K562 (cell line): ENCODE measurements around the gene CD300A. TPM values are rescaled to one million over a fixed set of nuclear protein-coding genes. Genes with fewer than 3 reads are reported as not detected.

Experiments used
- CHCHD3 ChIP-seq: fragments of 250-450 bp; sonication (Bioruptor Pico); IDR thresholded peaks from 2 replicates; pipeline ENCODE4 v2.1.2; 2022; ENCODE audit warnings: mild to moderate bottlenecking
- EP300 ChIP-seq: IDR thresholded peaks from 2 replicates; pipeline ENCODE4 v1.6.1; 2012; ENCODE audit warnings: low read length, improper control_type of control experiment
- JUNB ChIP-seq: fragments of 450-650 bp; formaldehyde crosslinking; conservative IDR thresholded peaks from 2 replicates; pipeline ENCODE4 v1.4.0; 2020; ENCODE audit warnings: mild to moderate bottlenecking
- KDM5B ChIP-seq: fragments of 200-600 bp; sonication (generic); IDR thresholded peaks from 2 replicates; pipeline ENCODE4 v1.6.1; 2012; ENCODE audit warnings: low read depth, mild to moderate bottlenecking, moderate library complexity, low read length, control low read depth, inconsistent platforms; ENCODE audit not compliant: insufficient replicate concordance
- POLR2A ChIP-seq: fragments of 450-650 bp; conservative IDR thresholded peaks from 2 replicates; pipeline ENCODE4 v1.6.1; 2016
- PRMT5 ChIP-seq: sonication (generic); formaldehyde crosslinking; IDR thresholded peaks from 2 replicates; pipeline ENCODE4 v1.5.0; 2020; ENCODE audit warnings: missing genetic modification reagents
- RBFOX2 ChIP-seq: fragments of 200-400 bp; formaldehyde crosslinking; IDR thresholded peaks from 2 replicates; pipeline ENCODE4 v1.6.1; 2017; ENCODE audit warnings: low read depth, mild to moderate bottlenecking, low read length, moderate library complexity
- RFX1 ChIP-seq: fragments of 450-650 bp; IDR thresholded peaks from 2 replicates; pipeline ENCODE4 v1.6.1; 2016; ENCODE audit warnings: mild to moderate bottlenecking, moderate library complexity
- SNAPC5 ChIP-seq: fragments of 250-450 bp; sonication (Bioruptor Pico); IDR thresholded peaks from 2 replicates; pipeline ENCODE4 v1.8.0; 2021; ENCODE audit warnings: moderate library complexity, mild to moderate bottlenecking, inconsistent platforms
- THRB ChIP-seq: fragments of 450-650 bp; formaldehyde crosslinking; conservative IDR thresholded peaks from 2 replicates; pipeline ENCODE4 v1.4.0; 2022; ENCODE audit warnings: mild to moderate bottlenecking, missing genetic modification characterization
- UBTF ChIP-seq, 2 experiments: IDR thresholded peaks; 2 replicates each; pipeline ENCODE4 v1.6.1; 2012; ENCODE audit warnings: improper control_type of control experiment in 2 of 2, low read depth in 2 of 2, low read length in 2 of 2, borderline replicate concordance in 1 of 2
- ZNF175 ChIP-seq: fragments of 200-800 bp; sonication (Bioruptor generic); IDR thresholded peaks from 2 replicates; pipeline ENCODE4 v1.6.1; 2016; ENCODE audit warnings: low read depth, mild to moderate bottlenecking, missing genetic modification characterization, missing compliant biosample characterization
- ZNF280B ChIP-seq: fragments of 250-450 bp; sonication (Bioruptor Pico); IDR thresholded peaks from 2 replicates; pipeline ENCODE4 v1.5.1; 2021; ENCODE audit warnings: mild to moderate bottlenecking
- polyA plus RNA-seq, 8 experiments: library from polyadenylated mRNA; depleted of rRNA in 4 of 8; stranded (reverse) in 5 of 8; unstranded in 3 of 8; fragments of >200 nt; fragmentation: Nextera tagmentation in 2 of 8; fragmentation: Illumina TruSeq in 1 of 8; extraction: Ambion mirVana in 2 of 8; extraction: Trizol in 1 of 8; gene quantifications; 2 replicates each; pipeline versions ENCODE4 v1.2.1 to v1.2.3, GENCODE V29; 2011 to 2014; ENCODE audit warnings: inconsistent platforms in 1 of 8, missing spikeins in 1 of 8
- total RNA-seq, 7 experiments: library from RNA; depleted of rRNA in 6 of 7; stranded (reverse); fragments of >200 nt in 6 of 7; fragmentation: Illumina TruSeq in 2 of 7; extraction: Trizol in 2 of 7; gene quantifications; 2 replicates each; pipeline versions ENCODE4 v1.2.1 to v1.2.3, GENCODE V29; 2011 to 2021; ENCODE audit warnings: low replicate concordance in 1 of 7
- TF ChIP-seq, protein P1 (sequence below): sonication (generic); formaldehyde crosslinking; IDR thresholded peaks from 2 replicates; pipeline ENCODE4 v1.8.1; 2023; ENCODE audit warnings: mild to moderate bottlenecking, missing genetic modification reagents, moderate library complexity
- TF ChIP-seq, protein P2 (sequence below): sonication (generic); formaldehyde crosslinking; IDR thresholded peaks from 2 replicates; pipeline ENCODE4 v1.8.0; 2022; ENCODE audit warnings: mild to moderate bottlenecking, missing genetic modification reagents, borderline replicate concordance
- TF ChIP-seq, protein P3 (sequence below): IDR thresholded peaks from 2 replicates; pipeline ENCODE4 v1.6.1; 2014; ENCODE audit warnings: antibody characterized with exemption

Gene CD300A
- total and polyA plus RNA-seq, 9 of the 15 experiments (the other 6 are each of a cell fraction or from before 2014, with no cell fraction given), result 0.21 to 1.7 (median 0.41) TPM; not detected in 1

DNA sequence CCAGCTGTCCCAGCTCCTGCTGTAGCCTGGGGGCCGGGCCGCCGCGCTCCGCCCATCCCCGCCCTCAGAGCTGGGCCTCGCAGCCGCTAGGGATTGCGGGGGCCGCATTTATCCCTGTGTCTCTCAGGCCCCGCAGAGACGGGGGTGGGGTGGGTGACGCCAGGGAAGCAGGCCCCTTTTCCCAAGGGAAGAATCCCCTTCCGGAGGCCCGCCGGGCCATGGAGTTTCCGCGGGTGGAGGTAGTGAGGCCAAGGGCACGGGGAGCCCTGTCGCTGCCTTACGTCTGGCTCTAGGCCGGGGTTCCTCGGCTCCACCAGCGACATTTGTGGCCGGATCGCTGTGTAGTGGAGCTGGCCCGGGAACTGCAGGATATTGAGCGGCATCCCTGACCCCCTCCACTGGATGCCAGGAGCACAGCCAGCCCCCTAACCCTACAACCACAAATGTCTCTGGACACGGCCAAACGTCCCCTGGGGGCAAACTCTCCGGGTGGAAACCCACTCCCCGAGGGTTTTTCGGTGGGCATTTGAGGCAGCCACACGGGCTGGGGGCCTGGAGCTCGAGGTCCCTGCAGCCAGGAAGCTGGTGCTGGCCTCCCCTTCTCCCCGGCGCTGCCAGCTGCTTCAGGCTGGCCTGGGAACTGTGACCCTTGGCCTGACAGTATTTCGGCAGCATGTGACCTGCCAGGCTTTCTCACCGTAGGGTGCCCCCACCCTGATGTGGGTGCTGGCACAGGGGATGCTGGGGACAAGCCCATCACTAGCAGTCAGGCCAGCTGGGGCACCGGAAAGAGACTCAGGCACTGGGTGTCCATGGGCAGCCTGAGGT lies 12.0 kb upstream of the CD300A start (continued):
- no peak for TF ChIP-seq RFX1
- TF ChIP-seq, protein P1, sequence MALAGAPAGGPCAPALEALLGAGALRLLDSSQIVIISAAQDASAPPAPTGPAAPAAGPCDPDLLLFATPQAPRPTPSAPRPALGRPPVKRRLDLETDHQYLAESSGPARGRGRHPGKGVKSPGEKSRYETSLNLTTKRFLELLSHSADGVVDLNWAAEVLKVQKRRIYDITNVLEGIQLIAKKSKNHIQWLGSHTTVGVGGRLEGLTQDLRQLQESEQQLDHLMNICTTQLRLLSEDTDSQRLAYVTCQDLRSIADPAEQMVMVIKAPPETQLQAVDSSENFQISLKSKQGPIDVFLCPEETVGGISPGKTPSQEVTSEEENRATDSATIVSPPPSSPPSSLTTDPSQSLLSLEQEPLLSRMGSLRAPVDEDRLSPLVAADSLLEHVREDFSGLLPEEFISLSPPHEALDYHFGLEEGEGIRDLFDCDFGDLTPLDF (CRISPR knock-in tag), result no peak
- TF ChIP-seq KDM5B, result peak; percentile 49
- TF ChIP-seq, protein P2, sequence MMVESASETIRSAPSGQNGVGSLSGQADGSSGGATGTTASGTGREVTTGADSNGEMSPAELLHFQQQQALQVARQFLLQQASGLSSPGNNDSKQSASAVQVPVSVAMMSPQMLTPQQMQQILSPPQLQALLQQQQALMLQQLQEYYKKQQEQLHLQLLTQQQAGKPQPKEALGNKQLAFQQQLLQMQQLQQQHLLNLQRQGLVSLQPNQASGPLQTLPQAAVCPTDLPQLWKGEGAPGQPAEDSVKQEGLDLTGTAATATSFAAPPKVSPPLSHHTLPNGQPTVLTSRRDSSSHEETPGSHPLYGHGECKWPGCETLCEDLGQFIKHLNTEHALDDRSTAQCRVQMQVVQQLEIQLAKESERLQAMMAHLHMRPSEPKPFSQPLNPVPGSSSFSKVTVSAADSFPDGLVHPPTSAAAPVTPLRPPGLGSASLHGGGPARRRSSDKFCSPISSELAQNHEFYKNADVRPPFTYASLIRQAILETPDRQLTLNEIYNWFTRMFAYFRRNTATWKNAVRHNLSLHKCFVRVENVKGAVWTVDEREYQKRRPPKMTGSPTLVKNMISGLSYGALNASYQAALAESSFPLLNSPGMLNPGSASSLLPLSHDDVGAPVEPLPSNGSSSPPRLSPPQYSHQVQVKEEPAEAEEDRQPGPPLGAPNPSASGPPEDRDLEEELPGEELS (CRISPR knock-in tag), result peak; percentile 38; the same call in 1 of the 2 replicates
- peak; percentile 47; the same call in 1 of the 2 replicates for TF ChIP-seq POLR2A
- TF ChIP-seq ZNF280B (CRISPR knock-in tag), result no peak
- no peak for TF ChIP-seq EP300
- TF ChIP-seq ZNF175 (CRISPR knock-in tag), result no peak
- TF ChIP-seq, protein P3, sequence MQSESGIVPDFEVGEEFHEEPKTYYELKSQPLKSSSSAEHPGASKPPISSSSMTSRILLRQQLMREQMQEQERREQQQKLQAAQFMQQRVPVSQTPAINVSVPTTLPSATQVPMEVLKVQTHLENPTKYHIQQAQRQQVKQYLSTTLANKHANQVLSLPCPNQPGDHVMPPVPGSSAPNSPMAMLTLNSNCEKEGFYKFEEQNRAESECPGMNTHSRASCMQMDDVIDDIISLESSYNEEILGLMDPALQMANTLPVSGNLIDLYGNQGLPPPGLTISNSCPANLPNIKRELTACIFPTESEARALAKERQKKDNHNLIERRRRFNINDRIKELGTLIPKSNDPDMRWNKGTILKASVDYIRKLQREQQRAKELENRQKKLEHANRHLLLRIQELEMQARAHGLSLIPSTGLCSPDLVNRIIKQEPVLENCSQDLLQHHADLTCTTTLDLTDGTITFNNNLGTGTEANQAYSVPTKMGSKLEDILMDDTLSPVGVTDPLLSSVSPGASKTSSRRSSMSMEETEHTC, result no peak
- no peak for TF ChIP-seq SNAPC5 (CRISPR knock-in tag)
- TF ChIP-seq THRB (CRISPR knock-in tag), result no peak
- TF ChIP-seq UBTF (IDR thresholded peaks at IDR 0.05; ENCODE audit: borderline replicate concordance in 1 of 2, low read depth in 2 of 2, low read length in 2 of 2), result 0 out of 4 replicates have a peak, but pooled peaks of 1 of the 2 experiments have one; percentile 31
- peak; percentile 68 for TF ChIP-seq RBFOX2
- no peak for TF ChIP-seq JUNB
- no peak for TF ChIP-seq PRMT5 (CRISPR knock-in tag)
- no peak for TF ChIP-seq CHCHD3 (CRISPR knock-in tag)
